HepG2 (cell line): ENCODE results near the gene HSD11B1L. TPM values are rescaled to one million over a fixed set of nuclear protein-coding genes. Genes with fewer than 3 reads are reported as not detected.

Source experiments
- HHEX ChIP-seq: IDR thresholded peaks from 2 replicates; pipeline ENCODE4 v1.6.1; 2016; ENCODE audit warnings: control low read depth
- HNRNPH1 ChIP-seq: fragments of 200-400 bp; formaldehyde crosslinking; optimal IDR thresholded peaks from 2 replicates; pipeline ENCODE3; 2017; ENCODE audit warnings: mild to moderate bottlenecking, low read depth, low read length
- HOXD1 ChIP-seq: sonication (generic); formaldehyde crosslinking; IDR thresholded peaks from 2 replicates; pipeline ENCODE4 v1.5.0; 2020; ENCODE audit warnings: missing genetic modification reagents
- JUND ChIP-seq: sonication (generic); formaldehyde crosslinking; IDR thresholded peaks from 2 replicates; pipeline ENCODE4 v1.8.0; 2022; ENCODE audit warnings: mild to moderate bottlenecking, missing genetic modification reagents
- MYC ChIP-seq: sonication (generic); formaldehyde crosslinking; IDR thresholded peaks from 2 replicates; pipeline ENCODE4 v1.9.0; 2021; ENCODE audit warnings: missing genetic modification reagents, borderline replicate concordance
- ZFP90 ChIP-seq: sonication (generic); formaldehyde crosslinking; IDR thresholded peaks from 2 replicates; pipeline ENCODE4 v1.8.0; 2022; ENCODE audit warnings: missing genetic modification reagents, mild to moderate bottlenecking, inconsistent platforms, borderline replicate concordance
- ZNF160 ChIP-seq: sonication (generic); formaldehyde crosslinking; IDR thresholded peaks from 2 replicates; pipeline ENCODE4 v1.8.0; 2022; ENCODE audit warnings: mild to moderate bottlenecking, inconsistent platforms, missing genetic modification reagents
- ZNF34 ChIP-seq: sonication (generic); formaldehyde crosslinking; IDR thresholded peaks from 2 replicates; pipeline ENCODE4 v1.4.0; 2020; ENCODE audit warnings: mild to moderate bottlenecking, missing genetic modification reagents, borderline replicate concordance
- ZNF382 ChIP-seq: sonication (generic); formaldehyde crosslinking; IDR thresholded peaks from 2 replicates; pipeline ENCODE4 v1.5.0; 2020; ENCODE audit warnings: missing genetic modification reagents, mild to moderate bottlenecking, borderline replicate concordance
- ZNF572 ChIP-seq: sonication (generic); formaldehyde crosslinking; IDR thresholded peaks from 2 replicates; pipeline ENCODE4 v1.5.1; 2020; ENCODE audit warnings: mild to moderate bottlenecking, missing genetic modification reagents
- polyA plus RNA-seq, 8 experiments: library from polyadenylated mRNA; depleted of rRNA in 3 of 8; stranded (reverse) in 7 of 8; unstranded in 1 of 8; fragments of >200 nt; fragmentation: Illumina TruSeq in 4 of 8; extraction: Trizol in 4 of 8; gene quantifications; 2 replicates each; pipeline versions ENCODE4 v1.2.1 to v1.2.3, GENCODE V29; 2011 to 2016; ENCODE audit warnings: low read depth in 4 of 8, missing spikeins in 1 of 8, mixed read lengths in 1 of 8; ENCODE audit not compliant: insufficient read depth in 1 of 8
- total RNA-seq, 5 experiments: library from RNA; depleted of rRNA; stranded (reverse); fragments of >200 nt; fragmentation: Illumina TruSeq; extraction: Trizol; gene quantifications; 2 replicates each; pipeline ENCODE4 v1.2.3, GENCODE V29; 2016; ENCODE audit warnings: low read depth in 1 of 5
- TF ChIP-seq, protein P1 (sequence below): IDR thresholded peaks from 2 replicates; pipeline ENCODE4 v1.6.1; 2016
- TF ChIP-seq, protein P2 (sequence below): sonication (generic); formaldehyde crosslinking; IDR thresholded peaks from 2 replicates; pipeline ENCODE4 v1.9.0; 2021; ENCODE audit warnings: missing genetic modification reagents, borderline replicate concordance
- TF ChIP-seq, protein P3 (sequence below): sonication (generic); formaldehyde crosslinking; IDR thresholded peaks from 2 replicates; pipeline ENCODE4 v1.8.0; 2023; ENCODE audit warnings: mild to moderate bottlenecking, missing genetic modification reagents
- TF ChIP-seq, protein P4 (sequence below): sonication (generic); formaldehyde crosslinking; IDR thresholded peaks from 2 replicates; pipeline ENCODE4 v1.5.1; 2020; ENCODE audit warnings: missing genetic modification reagents, mild to moderate bottlenecking, borderline replicate concordance
- TF ChIP-seq, protein P5 (sequence below): IDR thresholded peaks from 2 replicates; pipeline ENCODE4 v1.6.1; 2016; ENCODE audit warnings: low read depth, borderline replicate concordance
- TF ChIP-seq, protein P6 (sequence below): sonication (generic); formaldehyde crosslinking; IDR thresholded peaks from 2 replicates; pipeline ENCODE4 v1.4.0; 2020; ENCODE audit warnings: missing genetic modification reagents
- TF ChIP-seq, protein P7 (sequence below): sonication (generic); formaldehyde crosslinking; IDR thresholded peaks from 2 replicates; pipeline ENCODE4 v1.5.0; 2020; ENCODE audit warnings: mild to moderate bottlenecking, missing genetic modification reagents

The HSD11B1L gene
- total and polyA plus RNA-seq, 2 of the 13 experiments (the other 11 are each of a cell fraction or from before 2014, with no cell fraction given): 2.8 to 3.9 TPM

DNA sequence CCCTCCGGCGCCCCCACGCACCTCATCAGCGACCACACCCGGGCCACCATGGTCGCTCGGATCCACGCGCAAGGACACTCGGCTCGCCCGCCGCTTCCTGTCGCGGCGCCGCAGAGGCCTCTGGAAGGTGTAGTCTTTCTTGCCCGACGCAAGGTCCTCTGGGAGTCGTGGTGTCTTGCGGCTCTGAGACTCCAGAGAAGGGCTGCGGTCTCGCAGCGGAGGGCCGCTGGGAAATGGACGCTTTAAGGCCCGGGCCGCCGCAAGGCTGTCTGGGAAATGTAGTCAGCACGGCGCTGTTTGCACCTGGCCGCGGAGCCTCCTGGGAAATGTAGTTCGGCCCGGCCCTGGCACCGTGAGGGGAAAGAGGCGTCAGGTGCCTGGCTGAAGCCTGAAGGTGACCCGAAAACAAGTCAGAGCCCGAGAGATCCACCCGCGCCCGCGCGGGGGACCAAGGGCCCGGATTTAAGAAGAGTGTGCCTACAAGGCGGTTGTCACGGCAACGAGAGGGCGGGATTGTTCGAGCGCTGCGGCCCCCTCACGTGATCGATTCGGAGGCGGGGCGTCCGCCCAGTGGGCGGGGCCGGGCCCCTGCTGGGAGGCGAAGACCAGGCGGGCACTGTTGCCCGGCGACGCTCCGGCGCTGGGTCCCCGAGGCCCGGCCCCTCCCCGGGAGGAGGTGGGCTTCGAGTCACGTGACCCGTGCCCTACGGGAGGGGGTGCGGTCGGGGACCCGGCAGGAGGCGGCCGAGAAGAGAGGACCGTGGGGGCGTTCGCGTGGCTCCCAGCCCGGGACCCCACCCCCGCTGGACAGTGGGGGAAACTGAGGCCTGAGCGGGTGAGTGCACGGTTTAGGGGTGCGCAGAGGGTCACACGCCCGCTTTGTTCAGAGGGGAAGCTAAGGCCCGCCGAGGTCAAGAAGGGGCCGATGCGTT lies at the start of gene HSD11B1L, which contains the start of gene MICOS13 (continued):
- TF ChIP-seq, protein P1, sequence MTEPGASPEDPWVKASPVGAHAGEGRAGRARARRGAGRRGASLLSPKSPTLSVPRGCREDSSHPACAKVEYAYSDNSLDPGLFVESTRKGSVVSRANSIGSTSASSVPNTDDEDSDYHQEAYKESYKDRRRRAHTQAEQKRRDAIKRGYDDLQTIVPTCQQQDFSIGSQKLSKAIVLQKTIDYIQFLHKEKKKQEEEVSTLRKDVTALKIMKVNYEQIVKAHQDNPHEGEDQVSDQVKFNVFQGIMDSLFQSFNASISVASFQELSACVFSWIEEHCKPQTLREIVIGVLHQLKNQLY (CRISPR knock-in tag): no peak
- TF ChIP-seq ZNF572 (CRISPR knock-in tag) (no peak), JUND (peak; percentile 13; the same call in 1 of the 2 replicates), MYC (CRISPR knock-in tag) (peak; percentile 81; the same call in 1 of the 2 replicates), ZNF34 (CRISPR knock-in tag) (no peak; the same call in 1 of the 2 replicates), ZNF382 (CRISPR knock-in tag) (no peak), HHEX (no peak), ZNF160 (CRISPR knock-in tag) (no peak), ZFP90 (CRISPR knock-in tag) (0 out of 2 replicates have a peak, but pooled peaks have one; percentile 72), HNRNPH1 (no peak), HOXD1 (CRISPR knock-in tag) (no peak; the same call in 1 of the 2 replicates)
- TF ChIP-seq, protein P2, sequence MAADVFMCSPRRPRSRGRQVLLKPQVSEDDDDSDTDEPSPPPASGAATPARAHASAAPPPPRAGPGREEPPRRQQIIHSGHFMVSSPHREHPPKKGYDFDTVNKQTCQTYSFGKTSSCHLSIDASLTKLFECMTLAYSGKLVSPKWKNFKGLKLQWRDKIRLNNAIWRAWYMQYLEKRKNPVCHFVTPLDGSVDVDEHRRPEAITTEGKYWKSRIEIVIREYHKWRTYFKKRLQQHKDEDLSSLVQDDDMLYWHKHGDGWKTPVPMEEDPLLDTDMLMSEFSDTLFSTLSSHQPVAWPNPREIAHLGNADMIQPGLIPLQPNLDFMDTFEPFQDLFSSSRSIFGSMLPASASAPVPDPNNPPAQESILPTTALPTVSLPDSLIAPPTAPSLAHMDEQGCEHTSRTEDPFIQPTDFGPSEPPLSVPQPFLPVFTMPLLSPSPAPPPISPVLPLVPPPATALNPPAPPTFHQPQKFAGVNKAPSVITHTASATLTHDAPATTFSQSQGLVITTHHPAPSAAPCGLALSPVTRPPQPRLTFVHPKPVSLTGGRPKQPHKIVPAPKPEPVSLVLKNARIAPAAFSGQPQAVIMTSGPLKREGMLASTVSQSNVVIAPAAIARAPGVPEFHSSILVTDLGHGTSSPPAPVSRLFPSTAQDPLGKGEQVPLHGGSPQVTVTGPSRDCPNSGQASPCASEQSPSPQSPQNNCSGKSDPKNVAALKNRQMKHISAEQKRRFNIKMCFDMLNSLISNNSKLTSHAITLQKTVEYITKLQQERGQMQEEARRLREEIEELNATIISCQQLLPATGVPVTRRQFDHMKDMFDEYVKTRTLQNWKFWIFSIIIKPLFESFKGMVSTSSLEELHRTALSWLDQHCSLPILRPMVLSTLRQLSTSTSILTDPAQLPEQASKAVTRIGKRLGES (CRISPR knock-in tag): no peak
- TF ChIP-seq, protein P3, sequence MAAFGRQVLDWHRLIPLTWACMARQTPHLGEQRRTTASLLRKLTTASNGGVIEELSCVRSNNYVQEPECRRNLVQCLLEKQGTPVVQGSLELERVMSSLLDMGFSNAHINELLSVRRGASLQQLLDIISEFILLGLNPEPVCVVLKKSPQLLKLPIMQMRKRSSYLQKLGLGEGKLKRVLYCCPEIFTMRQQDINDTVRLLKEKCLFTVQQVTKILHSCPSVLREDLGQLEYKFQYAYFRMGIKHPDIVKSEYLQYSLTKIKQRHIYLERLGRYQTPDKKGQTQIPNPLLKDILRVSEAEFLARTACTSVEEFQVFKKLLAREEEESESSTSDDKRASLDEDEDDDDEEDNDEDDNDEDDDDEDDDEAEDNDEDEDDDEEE (CRISPR knock-in tag): no peak
- TF ChIP-seq, protein P4, sequence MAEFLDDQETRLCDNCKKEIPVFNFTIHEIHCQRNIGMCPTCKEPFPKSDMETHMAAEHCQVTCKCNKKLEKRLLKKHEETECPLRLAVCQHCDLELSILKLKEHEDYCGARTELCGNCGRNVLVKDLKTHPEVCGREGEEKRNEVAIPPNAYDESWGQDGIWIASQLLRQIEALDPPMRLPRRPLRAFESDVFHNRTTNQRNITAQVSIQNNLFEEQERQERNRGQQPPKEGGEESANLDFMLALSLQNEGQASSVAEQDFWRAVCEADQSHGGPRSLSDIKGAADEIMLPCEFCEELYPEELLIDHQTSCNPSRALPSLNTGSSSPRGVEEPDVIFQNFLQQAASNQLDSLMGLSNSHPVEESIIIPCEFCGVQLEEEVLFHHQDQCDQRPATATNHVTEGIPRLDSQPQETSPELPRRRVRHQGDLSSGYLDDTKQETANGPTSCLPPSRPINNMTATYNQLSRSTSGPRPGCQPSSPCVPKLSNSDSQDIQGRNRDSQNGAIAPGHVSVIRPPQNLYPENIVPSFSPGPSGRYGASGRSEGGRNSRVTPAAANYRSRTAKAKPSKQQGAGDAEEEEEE: peak; percentile 29; the same call in 1 of the 2 replicates
- TF ChIP-seq, protein P5, sequence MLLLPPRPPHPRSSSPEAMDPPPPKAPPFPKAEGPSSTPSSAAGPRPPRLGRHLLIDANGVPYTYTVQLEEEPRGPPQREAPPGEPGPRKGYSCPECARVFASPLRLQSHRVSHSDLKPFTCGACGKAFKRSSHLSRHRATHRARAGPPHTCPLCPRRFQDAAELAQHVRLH (CRISPR knock-in tag): peak; percentile 13; the same call in 1 of the 2 replicates
- TF ChIP-seq, protein P6, sequence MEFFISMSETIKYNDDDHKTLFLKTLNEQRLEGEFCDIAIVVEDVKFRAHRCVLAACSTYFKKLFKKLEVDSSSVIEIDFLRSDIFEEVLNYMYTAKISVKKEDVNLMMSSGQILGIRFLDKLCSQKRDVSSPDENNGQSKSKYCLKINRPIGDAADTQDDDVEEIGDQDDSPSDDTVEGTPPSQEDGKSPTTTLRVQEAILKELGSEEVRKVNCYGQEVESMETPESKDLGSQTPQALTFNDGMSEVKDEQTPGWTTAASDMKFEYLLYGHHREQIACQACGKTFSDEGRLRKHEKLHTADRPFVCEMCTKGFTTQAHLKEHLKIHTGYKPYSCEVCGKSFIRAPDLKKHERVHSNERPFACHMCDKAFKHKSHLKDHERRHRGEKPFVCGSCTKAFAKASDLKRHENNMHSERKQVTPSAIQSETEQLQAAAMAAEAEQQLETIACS (CRISPR knock-in tag): no peak
- TF ChIP-seq, protein P7, sequence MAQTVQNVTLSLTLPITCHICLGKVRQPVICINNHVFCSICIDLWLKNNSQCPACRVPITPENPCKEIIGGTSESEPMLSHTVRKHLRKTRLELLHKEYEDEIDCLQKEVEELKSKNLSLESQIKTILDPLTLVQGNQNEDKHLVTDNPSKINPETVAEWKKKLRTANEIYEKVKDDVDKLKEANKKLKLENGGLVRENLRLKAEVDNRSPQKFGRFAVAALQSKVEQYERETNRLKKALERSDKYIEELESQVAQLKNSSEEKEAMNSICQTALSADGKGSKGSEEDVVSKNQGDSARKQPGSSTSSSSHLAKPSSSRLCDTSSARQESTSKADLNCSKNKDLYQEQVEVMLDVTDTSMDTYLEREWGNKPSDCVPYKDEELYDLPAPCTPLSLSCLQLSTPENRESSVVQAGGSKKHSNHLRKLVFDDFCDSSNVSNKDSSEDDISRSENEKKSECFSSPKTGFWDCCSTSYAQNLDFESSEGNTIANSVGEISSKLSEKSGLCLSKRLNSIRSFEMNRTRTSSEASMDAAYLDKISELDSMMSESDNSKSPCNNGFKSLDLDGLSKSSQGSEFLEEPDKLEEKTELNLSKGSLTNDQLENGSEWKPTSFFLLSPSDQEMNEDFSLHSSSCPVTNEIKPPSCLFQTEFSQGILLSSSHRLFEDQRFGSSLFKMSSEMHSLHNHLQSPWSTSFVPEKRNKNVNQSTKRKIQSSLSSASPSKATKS (CRISPR knock-in tag): no peak
